DLD1 (cell line): ENCODE data around the gene THPO.

ENCODE experiments used
- in situ Hi-C: cut with HindIII; loops from 2 replicates; pipeline ENCODE4 v1.10.0; 2017; ENCODE audit warnings: low sequenced_read_pairs

Gene THPO

DNA sequence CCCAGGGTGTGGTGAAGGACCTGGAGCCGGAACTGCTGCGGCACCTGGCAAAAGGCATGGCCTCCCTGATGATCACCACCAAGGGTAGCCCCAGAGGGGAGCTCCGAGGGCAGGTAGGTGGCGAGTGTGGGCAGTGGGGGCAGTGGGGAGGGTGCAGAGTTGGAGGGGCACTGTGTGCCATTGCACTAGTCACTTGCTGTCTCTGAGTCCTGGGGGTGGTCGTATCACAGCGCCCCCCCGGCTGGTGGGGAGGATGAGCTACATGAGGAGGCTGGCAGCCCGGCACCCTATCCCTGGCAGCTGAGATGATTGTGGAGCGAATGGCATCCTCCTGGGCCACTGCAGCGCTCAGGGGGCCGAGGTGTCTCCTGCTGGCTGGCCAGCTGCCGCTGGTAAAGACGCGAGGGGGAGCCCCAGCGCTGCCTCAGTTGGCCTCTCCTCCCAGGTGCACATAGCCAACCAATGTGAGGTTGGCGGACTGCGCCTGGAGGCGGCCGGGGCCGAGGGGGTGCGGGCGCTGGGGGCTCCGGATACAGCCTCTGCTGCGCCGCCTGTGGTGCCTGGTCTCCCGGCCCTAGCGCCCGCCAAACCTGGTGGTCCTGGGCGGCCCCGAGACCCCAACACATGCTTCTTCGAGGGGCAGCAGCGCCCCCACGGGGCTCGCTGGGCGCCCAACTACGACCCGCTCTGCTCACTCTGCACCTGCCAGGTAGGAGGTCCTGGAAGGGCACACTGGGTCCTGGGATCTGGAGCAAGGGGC, 8.2 kb upstream of the THPO start:
- in situ Hi-C loops: no loop called here

DNA sequence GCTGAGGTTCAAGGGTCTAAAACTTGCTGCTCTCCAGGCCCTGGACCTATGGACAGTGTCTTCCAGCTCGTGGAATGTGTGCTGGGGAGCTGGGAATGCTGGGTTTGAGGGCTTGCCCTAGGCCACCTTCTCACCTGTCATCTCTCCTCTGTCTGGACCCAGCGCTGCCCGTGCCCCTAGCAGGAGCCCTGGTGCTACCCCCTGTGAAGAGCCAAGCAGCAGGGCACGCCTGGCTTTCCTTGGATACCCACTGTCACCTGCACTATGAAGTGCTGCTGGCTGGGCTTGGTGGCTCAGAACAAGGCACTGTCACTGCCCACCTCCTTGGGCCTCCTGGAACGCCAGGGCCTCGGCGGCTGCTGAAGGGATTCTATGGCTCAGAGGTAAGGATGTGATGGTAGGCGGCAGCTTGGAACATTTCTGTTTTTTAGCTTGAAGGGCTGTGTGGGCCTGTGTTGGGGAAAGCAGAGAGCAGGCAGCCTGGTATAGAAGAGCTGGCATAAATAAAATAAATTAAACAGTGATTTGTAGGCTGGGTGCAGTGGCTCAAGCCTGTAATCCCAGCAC, 6.9 kb upstream of the THPO start:
- in situ Hi-C loops: no loop called here

DNA sequence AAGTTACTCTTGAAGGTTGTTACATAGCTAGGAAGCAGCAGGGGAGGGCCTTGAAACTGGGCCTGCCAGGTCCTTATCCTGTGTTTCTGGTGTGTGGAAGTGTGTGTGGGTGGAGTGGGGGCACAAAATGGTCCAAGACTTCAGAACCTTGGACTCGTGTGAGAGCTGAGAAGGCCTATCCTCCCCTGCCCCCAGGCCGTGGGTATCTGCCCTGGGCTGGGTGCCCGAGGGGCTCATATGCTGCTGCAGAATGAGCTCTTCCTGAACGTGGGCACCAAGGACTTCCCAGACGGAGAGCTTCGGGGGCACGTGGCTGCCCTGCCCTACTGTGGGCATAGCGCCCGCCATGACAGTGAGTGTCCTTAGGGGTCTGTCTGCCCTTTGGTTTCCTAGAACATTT, 6.3 kb upstream of the THPO start:
- in situ Hi-C loops: no loop called here

DNA sequence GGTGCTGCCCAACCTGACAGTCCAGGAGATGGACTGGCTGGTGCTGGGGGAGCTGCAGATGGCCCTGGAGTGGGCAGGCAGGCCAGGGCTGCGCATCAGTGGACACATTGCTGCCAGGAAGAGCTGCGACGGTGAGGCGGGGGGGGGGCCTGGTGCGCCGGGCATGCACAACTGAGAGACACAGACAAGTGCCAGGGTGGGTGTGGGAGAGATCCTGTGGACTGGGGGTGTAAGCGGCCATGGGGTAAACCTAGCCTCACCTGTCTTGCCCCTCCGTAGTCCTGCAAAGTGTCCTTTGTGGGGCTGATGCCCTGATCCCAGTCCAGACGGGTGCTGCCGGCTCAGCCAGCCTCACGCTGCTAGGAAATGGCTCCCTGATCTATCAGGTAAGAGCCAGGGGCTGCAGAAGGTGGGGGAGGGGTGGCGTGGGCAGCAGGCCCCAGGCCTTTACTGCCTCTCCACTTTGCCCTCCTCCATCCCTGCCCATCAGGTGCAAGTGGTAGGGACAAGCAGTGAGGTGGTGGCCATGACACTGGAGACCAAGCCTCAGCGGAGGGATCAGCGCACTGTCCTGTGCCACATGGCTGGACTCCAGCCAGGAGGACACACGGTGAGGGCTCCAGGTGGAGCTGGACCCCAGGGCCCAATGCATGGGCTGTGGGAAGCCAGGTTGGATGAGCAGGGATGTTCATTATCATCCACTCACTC, 5.2 kb upstream of the THPO start:
- in situ Hi-C loops: no loop called here

DNA sequence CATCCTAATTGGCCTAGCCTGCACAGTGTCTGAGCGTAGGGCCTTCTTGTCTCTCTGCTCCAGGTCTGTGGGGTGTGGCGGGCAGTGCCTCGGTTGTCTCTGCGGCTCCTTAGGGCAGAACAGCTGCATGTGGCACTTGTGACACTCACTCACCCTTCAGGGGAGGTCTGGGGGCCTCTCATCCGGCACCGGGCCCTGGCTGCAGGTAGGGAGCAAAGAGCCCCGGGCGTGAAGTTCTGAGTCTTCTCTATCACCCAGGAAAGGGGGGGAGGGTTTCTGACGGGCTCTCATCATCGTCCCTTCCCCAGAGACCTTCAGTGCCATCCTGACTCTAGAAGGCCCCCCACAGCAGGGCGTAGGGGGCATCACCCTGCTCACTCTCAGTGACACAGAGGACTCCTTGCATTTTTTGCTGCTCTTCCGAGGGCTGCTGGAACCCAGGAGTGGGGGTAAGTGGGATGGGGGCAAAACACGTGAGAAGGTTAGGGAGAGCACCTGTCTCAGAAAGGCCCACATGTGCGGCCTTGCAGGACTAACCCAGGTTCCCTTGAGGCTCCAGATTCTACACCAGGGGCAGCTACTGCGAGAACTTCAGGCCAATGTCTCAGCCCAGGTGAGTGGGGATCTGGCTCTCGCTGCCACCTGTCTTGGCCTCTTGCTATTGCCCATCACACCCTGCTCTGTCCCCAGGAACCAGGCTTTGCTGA, 4.5 kb upstream of the THPO start:
- in situ Hi-C loops: no loop called here

DNA sequence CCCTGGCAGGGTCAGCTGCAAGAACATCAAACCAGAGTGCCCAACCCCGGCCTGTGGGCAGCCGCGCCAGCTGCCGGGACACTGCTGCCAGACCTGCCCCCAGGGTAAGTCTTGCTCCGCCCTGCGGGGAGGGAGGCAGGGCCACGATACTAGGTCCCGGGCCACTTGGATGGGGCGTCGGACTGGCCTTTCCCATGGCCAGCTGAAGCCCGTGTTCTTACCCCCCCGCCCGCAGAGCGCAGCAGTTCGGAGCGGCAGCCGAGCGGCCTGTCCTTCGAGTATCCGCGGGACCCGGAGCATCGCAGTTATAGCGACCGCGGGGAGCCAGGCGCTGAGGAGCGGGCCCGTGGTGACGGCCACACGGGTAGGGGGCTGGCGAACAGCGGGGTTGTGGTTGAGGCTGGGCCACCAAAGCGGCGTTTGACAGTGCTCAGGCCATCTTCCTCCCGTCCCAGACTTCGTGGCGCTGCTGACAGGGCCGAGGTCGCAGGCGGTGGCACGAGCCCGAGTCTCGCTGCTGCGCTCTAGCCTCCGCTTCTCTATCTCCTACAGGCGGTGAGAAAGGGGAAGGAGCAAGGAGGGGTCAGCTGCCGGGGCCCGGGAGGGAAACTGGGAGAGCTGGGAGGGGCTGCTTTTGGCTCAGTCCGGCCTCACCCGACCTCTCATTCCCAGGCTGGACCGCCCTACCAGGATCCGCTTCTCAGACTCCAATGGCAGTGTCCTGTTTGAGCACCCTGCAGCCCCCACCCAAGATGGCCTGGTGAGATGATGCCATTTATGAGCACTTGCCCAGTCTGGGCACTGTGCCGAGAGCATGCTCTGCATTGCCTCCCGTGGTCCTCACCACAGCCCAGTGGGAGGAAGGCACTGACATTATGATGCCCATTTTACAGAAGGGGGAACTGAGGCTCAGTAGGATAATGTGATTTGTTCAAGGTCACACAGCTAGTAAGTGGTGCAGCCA, 3.5 kb upstream of the THPO start:
- in situ Hi-C loops: no loop called here

DNA sequence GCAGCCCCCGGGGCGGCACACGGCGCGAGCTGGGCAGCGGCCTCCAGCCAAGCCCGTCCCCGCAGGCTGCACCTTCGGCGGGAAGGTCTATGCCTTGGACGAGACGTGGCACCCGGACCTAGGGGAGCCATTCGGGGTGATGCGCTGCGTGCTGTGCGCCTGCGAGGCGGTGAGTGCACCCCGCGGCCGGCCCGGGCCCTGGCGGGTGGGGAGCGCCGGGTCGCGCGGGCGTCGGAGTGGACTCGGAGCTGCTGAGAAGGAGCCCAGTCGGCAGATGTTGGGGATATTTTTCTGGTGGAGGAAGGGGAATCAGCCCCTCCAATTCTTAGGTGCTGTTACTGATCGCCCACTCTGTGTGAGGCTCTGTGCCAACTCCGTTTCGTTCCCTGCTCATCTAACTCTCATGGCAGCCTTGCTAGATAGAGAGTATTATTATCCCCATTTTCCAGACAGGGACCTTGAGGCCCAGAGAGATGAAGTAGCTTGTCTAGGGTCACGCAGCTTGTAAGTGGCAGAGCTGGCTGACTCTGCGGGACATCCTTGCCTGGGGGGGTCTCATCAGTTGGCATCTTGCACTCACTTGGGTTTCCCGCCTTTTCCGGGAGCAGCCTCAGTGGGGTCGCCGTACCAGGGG, 2.7 kb upstream of the THPO start:
- in situ Hi-C loops: no loop called here

DNA sequence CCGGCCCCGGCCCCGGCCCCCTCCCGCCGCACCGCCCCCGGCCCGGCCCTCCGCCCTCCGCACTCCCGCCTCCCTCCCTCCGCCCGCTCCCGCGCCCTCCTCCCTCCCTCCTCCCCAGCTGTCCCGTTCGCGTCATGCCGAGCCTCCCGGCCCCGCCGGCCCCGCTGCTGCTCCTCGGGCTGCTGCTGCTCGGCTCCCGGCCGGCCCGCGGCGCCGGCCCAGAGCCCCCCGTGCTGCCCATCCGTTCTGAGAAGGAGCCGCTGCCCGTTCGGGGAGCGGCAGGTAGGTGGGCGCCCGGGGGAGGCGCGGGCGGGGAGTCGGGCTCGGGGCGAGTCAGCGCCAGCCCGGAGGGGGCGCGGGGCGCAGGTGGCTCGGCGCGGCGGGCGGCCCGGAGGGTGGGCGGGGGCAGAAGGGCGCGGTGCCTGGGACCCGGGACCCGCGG, 2.2 kb upstream of the THPO start:
- in situ Hi-C loops: no loop called here

DNA sequence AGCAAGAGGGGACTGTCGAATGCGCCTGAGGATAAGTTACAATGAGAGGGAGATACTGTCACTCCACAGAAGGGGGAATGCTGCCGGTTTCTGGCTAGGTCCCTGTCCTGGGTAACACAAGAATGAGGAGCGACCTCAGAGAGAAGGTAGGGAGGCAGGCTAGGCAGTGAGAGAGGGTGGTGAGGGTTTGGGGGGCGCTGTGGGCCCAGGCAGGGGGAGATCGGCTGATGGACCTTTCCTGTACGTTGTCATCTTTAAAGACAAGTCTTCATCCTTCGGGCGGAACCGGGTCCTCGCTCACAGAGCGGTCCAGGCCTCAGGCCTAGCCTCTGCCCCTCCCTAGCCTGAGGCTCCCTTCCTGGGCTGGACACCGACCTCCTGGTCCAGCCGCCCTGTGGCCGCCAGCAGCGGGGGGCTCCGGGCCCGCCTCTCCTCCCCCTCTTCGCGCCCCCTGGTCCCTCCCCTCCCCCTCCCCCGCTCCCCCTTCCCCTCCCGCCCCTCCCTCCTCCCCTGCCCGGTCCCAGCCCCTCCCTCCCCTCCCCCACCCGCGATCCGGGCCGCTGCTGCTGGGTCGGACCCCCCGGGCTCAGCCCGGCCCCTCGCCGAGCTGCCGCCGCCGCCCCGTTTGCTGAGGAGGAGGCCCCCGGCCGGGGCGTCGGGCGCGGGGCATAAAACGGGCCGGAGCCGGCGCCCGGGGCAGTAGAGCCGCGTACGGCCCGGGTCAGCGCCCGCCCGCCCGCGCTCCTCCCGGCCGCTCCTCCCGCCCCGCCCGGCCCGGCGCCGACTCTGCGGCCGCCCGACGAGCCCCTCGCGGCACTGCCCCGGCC, 1.6 kb upstream of the THPO start, which contains the start of gene CHRD:
Gene CHRD (plus strand): TSS at position 697 of the 827 bp plus-strand sequence. CDS start 265 bp downstream, outside the sequence.
- in situ Hi-C loops: no loop called here

DNA sequence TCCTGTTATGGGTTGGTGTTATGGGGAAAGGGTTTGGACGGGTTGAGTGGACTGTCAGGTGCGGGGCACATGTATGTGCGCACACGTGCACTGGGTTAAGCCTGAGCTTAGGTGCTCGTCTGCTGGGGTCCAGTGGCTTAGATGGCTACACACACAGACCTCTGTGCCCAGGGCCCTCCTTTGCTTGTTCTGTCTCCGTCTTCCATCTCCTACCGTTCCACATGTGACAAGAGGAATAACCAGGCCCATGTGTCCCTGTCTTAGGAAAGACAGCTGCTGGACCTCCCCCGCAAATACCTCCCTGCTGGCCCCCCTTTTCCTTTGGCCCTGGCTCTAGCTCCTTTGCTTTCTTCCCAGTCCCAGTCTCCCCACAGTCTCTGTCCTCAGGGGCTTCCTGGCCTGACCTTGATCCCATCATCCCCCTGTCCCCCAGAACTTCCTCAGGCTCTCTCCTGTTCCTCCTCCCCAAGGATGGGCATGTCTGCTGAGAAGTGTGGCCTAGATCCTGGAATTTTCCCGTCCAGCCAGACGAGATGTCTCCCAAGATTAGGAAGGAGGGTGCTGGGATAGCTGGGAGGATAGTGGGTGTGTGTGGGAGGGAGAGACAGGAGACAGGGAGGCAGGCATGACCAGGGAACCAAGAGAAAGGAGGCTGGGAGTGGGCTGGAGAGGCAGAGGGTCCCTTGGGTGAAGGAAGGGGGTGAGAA, 797 bp upstream of the THPO start:
- in situ Hi-C loops: no loop called here

DNA sequence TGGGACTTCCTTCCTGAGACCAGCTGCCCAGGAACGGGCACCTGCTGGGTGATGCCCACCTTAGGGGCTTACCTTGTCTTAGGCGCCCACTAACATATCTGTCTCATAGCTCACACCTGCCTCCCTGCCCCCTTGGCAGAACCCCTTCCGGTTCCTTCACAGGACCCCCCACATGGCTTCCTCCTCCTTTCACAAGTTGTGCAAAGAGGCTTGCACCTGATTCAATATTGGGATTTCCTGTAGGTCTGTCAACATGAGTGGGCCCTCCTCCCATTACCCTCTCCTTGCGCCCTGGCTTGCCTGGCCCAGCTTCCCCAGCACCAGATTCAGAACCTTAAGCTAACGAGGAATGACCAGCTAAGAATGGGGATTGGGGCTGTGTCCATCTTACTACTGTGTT, 633 bp downstream of the THPO start:
- in situ Hi-C loops: no loop called here

DNA sequence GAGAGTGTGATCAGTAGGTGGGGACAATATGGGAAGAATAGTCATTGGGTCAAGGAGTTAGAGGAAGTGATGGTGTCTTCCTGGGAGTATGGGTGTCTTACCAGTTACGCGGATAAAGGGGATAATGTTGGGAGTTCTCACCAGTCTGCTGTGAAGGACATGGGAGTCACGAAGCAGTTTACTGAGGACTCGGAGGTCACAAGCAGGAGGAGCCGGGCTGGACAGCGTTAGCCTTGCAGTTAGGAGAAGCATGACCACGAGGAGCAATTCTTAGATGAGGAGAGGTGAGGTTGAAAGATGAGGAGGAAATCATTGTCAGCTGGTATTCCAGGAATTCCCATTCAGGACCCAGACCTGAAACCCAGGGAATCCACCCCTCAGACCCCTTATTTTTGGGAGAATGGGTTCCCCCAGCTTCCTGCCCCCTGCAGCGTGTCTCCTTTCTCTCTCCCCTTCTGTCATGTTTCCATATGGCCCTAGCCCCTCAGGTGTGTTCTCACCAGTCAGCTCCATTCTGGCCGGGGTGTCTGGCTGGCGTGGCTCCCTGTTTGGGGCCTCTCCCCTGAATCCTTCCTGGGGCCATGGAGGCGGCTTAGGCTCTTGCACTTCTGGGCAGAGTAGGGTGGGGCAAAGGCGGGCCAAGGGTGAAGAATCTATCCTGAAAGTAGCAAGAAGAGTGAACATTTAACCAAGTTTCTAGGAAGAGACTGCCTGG, 2.1 kb downstream of the THPO start:
- in situ Hi-C loops: no loop called here

DNA sequence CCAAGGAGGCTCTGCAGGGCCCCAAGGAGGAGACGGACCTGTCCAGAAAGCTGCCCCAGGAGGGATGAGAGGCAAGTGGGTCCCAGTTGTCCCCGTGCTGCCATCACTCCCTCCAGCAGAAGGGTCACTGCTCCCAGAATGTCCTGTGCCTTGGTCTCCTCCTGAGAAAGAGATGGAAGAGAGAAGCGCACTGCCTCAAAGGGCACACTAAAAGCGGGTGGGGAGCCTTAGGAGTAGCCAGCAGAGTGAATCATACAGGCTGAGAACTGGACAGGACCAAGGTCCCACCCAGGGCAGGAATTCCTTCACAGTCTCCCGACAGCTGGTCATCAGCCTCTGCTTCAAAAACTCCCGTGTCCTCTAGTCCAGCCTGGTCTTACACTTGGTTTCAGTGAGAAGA, 4.6 kb downstream of the THPO start:
- in situ Hi-C loops: loop anchor here (25.0 kb wide), 1 partner anchor 164 kb away; no protein-coding TSS in a partner anchor

DNA sequence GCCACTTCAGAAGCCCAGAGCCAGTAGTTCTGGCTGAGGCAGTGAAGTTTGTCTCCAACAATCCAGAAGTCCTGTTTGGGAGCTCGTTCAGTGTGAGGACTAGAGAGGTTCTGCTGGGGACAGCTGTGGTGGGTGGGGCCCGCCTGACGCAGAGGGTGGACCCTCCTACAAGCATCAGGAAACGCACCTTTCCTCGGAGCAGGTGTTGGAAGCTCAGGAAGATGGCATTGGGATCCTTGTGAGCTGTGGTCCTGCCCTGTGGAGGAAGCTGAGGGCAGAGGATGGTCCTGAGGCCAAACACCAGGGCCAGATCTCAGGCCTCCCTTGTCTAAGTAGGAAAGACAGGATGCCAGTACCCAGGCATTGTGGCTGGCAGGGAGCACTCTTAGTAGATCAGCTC, 5.1 kb downstream of the THPO start:
- in situ Hi-C loops: loop anchor here (25.0 kb wide), 1 partner anchor 164 kb away; no protein-coding TSS in a partner anchor

DNA sequence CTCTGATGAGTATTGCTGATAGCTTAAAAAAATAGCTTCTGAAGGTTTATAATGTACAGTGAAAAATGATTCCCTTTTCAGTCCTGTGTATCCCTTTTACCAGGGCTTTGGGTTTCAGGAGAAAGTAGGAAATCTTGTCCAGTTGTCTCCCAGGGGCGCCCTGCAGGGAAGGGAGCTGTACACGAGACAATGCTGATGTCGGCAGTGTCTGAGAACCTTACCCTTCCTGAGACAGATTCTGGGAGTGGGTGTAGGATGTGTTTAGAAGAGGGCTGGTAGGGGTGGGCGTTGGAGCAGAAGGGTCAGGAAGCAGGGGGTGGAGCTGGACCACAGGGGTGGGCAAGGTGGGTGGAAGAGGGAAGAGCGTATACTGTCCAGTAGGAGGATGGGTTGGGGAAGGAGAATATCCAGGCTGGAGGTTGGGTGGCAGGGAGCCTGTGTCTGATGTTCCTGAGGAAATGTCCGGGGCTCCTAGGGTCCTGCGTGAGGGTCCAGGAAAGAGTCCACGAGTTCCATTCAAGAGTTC, 5.6 kb downstream of the THPO start:
- in situ Hi-C loops: loop anchor here (25.0 kb wide), 1 partner anchor 165 kb away; no protein-coding TSS in a partner anchor

DNA sequence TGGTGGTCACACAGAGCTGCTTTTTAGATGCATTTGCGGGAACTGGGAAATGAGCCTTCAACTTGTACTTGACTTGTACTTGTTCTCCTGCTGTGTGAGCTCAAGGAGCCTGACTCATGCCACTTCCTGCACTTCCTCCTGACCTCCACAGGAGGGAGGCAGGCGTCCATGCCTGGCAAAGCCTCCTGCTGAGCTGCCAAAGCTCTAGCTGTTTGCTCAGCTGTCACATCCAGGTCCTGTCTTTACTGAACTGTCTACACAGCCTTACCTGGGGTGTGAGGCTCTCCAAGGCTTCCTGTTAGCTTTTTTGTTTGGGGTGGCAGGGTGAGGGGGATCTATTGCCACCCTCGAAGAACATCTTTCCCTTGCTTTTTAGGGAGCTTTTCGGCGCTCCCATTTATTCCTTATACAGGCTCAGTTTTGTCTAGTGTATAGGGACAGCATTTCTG, 6.4 kb downstream of the THPO start:
- in situ Hi-C loops: loop anchor here (25.0 kb wide), 1 partner anchor 166 kb away; no protein-coding TSS in a partner anchor

DNA sequence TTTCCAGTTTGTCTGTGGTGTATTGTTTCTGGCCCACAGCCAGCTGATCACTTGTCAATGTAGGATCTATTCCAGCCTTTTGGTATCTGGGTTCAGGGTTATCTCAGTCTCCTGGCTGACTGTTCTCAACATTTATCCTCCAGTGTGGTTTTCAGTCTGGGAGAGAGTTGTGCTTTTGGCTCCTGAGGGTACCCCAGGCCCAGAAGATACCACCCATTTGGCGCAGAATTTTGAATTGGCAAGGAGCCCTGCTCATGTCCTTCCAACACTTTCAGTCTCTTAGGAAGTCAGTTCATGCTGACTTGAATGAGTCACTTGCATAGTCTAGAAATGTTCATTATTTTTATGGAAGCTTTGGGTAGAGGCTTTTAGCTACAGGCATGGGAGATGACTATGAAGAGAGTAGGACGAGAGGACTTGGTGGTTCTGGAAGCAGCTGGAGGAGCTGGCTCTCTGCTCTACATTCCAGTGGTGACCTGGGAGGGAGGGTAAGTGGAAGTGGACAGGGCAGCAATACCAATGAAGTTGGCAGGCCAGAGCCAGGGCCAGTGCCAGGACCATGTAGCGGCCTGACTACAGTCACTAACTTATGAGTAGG, 9.3 kb downstream of the THPO start:
- in situ Hi-C loops: loop anchor here (25.0 kb wide), 1 partner anchor 169 kb away; no protein-coding TSS in a partner anchor
